Colonic mucosa (tissue), 4 donors: ENCODE measurements around the gene KAT8. TPM values are rescaled to one million over a fixed set of nuclear protein-coding genes. Genes with fewer than 3 reads are reported as not detected.

Experiments used
- DNase-seq: peaks from one replicate; pipeline ENCODE4 v3.0.0-alpha.2; 2020
- H3K27ac ChIP-seq: fragments of 200-600 bp; one replicate; pipeline ENCODE4 v1.8.0; 2021
- H3K27me3 ChIP-seq: fragments of 200-600 bp; one replicate; pipeline ENCODE4 v1.8.0; 2021
- H3K36me3 ChIP-seq: fragments of 200-600 bp; one replicate; pipeline ENCODE4 v1.8.0; 2021
- H3K4me1 ChIP-seq: fragments of 200-600 bp; one replicate; pipeline ENCODE4 v1.8.0; 2021; ENCODE audit warnings: mild to moderate bottlenecking
- H3K4me3 ChIP-seq: fragments of 200-600 bp; one replicate; pipeline ENCODE4 v1.8.0; 2021
- H3K9ac ChIP-seq, 2 donors: one replicate each; pipeline ENCODE4 v1.7.0; 2013; ENCODE audit warnings: control low read depth in 2 of 2, low read depth in 2 of 2, low read length in 2 of 2
- H3K9me3 ChIP-seq: fragments of 200-600 bp; one replicate; pipeline ENCODE4 v1.8.0; 2021
- intact Hi-C: fragments of 100-400 bp; cut with DNase I; formaldehyde crosslinking; loops from one replicate; pipeline ENCODE4 v1.14.1; 2022
- total RNA-seq, 2 donors: library from RNA; stranded (reverse); fragmentation: NEBNext Ultra II Directional in 1 of 2; extraction: Animal tissue kit (Norgen Biotek cat#: 25700) in 1 of 2; gene quantifications; one replicate each; pipeline ENCODE4 v1.2.1, GENCODE V29; 2021
- TF ChIP-seq, protein P1 (sequence below): fragments of 200-600 bp; IDR thresholded peaks from one replicate; pipeline ENCODE4 v1.8.0; 2022; ENCODE audit warnings: antibody characterized with exemption, mild to moderate bottlenecking
- donor health status: healthy.
- donor health status: DM: no; HTN: no; CAD: no.
- donor health status: DM: no; HTN: no; CAD: no.

Gene KAT8
- total RNA-seq, 2 donors from 2014 or later, result 42.2 to 69.5 TPM

DNA sequence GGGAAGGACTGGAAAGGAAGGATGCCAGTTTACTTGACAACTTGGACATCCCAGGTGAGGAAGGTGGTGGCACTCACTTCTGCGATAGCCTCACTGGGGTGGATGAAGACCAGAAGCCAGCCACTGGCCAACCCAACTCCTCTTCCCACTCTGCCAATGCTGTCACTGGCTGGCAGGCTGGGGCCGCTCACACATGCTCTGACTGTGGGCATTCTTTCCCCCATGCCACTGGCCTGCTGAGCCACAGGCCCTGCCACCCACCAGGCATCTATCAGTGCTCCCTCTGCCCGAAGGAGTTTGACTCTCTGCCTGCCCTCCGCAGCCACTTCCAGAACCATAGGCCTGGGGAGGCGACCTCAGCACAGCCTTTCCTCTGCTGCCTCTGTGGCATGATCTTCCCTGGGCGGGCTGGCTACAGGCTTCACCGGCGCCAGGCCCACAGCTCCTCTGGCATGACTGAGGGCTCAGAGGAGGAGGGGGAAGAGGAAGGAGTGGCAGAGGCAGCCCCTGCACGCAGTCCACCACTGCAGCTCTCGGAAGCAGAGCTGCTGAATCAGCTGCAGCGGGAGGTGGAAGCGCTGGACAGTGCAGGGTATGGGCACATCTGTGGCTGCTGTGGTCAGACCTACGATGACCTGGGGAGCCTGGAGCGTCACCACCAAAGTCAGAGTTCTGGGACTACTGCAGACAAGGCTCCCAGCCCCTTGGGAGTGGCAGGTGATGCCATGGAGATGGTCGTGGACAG lies 38.7 kb upstream of the KAT8 start:
- Histone ChIP-seq H3K9me3 (no peaks in the 10 kb centered on the region), H3K4me3 (no peak overlapping the region), H3K4me1 (peaks cover 8% of the 10 kb centered on the region), H3K27ac (no peak overlapping the region), H3K36me3 (peaks cover 12% of the 10 kb centered on the region), H3K27me3 (no peaks in the 10 kb centered on the region), H3K9ac (no peak overlapping the region)
- DNase-seq, result no peak
- TF ChIP-seq, protein P1, sequence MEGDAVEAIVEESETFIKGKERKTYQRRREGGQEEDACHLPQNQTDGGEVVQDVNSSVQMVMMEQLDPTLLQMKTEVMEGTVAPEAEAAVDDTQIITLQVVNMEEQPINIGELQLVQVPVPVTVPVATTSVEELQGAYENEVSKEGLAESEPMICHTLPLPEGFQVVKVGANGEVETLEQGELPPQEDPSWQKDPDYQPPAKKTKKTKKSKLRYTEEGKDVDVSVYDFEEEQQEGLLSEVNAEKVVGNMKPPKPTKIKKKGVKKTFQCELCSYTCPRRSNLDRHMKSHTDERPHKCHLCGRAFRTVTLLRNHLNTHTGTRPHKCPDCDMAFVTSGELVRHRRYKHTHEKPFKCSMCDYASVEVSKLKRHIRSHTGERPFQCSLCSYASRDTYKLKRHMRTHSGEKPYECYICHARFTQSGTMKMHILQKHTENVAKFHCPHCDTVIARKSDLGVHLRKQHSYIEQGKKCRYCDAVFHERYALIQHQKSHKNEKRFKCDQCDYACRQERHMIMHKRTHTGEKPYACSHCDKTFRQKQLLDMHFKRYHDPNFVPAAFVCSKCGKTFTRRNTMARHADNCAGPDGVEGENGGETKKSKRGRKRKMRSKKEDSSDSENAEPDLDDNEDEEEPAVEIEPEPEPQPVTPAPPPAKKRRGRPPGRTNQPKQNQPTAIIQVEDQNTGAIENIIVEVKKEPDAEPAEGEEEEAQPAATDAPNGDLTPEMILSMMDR, result no peak
- intact Hi-C loops, result no loop called here

DNA sequence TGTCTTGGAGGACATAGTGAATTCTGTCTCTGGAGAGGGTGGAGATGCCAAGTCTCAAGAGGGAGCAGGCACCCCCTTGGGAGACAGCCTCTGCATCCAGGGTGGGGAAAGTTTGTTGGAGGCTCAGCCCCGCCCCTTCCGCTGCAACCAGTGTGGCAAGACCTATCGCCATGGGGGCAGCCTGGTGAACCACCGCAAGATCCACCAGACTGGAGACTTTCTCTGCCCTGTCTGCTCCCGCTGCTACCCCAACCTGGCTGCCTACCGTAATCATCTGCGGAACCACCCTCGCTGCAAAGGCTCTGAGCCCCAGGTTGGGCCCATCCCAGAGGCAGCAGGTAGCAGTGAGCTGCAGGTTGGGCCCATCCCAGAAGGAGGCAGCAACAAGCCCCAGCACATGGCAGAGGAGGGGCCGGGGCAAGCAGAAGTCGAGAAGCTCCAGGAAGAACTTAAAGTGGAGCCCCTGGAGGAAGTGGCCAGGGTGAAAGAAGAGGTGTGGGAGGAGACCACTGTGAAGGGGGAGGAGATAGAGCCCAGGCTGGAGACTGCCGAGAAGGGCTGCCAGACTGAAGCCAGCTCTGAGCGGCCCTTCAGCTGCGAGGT lies 38.0 kb upstream of the KAT8 start:
- intact Hi-C loops, result no loop called here
- H3K9me3 ChIP-seq, result no peaks in the 10 kb centered on the region
- DNase-seq, result no peak
- H3K4me3 ChIP-seq, result no peak overlapping the region
- H3K4me1 ChIP-seq, result peaks cover 8% of the 10 kb centered on the region
- peaks cover 12% of the 10 kb centered on the region for H3K36me3 ChIP-seq
- no peaks in the 10 kb centered on the region for H3K27me3 ChIP-seq
- TF ChIP-seq, protein P1, result no peak
- H3K27ac ChIP-seq, result no peak overlapping the region
- no peak overlapping the region for H3K9ac ChIP-seq

DNA sequence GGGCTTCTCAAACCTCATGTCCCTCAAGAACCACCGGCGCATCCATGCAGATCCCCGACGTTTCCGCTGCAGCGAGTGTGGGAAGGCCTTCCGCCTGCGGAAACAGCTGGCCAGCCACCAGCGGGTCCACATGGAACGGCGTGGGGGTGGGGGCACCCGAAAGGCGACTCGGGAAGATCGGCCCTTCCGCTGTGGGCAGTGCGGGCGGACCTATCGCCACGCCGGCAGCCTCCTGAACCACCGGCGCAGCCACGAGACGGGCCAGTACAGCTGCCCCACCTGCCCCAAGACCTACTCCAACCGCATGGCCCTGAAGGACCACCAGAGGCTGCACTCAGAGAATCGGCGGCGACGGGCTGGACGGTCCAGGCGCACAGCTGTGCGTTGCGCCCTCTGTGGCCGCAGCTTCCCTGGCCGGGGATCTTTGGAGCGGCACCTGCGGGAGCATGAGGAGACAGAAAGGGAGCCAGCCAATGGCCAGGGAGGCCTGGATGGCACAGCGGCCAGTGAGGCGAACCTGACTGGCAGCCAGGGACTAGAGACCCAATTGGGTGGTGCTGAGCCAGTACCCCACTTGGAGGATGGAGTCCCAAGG lies 37.3 kb upstream of the KAT8 start:
- Histone ChIP-seq H3K9me3 (no peaks in the 10 kb centered on the region), H3K27ac (no peak overlapping the region), H3K27me3 (no peaks in the 10 kb centered on the region), H3K36me3 (peaks cover 12% of the 10 kb centered on the region), H3K4me1 (peaks cover 7% of the 10 kb centered on the region), H3K4me3 (no peak overlapping the region), H3K9ac (no peak overlapping the region)
- intact Hi-C loops, result no loop called here
- TF ChIP-seq, protein P1, result no peak
- DNase-seq, result no peak

DNA sequence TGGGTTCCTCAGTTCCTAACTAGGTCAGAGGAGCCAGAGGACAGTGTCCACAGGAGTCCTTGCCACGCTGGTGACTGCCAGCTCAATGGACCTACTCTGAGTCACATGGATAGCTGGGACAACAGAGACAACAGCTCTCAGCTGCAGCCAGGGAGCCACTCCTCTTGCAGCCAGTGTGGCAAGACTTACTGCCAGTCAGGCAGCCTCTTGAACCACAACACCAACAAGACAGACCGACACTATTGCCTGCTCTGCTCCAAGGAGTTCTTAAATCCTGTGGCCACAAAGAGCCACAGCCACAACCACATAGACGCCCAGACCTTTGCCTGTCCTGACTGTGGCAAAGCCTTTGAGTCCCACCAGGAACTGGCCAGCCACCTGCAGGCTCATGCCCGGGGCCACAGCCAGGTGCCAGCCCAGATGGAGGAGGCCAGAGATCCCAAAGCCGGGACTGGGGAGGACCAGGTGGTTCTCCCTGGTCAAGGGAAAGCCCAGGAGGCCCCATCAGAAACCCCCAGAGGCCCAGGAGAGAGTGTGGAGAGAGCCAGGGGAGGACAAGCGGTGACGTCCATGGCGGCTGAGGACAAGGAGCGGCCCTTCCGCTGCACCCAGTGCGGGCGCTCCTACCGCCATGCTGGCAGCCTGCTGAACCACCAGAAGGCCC lies 36.6 kb upstream of the KAT8 start:
- H3K27ac ChIP-seq, result no peak overlapping the region
- H3K27me3 ChIP-seq, result no peaks in the 10 kb centered on the region
- TF ChIP-seq, protein P1, result no peak
- H3K4me1 ChIP-seq, result no peaks in the 10 kb centered on the region
- no peak overlapping the region for H3K4me3 ChIP-seq
- H3K9ac ChIP-seq, result no peak overlapping the region
- H3K36me3 ChIP-seq, result peaks cover 12% of the 10 kb centered on the region
- no peaks in the 10 kb centered on the region for H3K9me3 ChIP-seq
- intact Hi-C loops, result no loop called here
- no peak for DNase-seq

DNA sequence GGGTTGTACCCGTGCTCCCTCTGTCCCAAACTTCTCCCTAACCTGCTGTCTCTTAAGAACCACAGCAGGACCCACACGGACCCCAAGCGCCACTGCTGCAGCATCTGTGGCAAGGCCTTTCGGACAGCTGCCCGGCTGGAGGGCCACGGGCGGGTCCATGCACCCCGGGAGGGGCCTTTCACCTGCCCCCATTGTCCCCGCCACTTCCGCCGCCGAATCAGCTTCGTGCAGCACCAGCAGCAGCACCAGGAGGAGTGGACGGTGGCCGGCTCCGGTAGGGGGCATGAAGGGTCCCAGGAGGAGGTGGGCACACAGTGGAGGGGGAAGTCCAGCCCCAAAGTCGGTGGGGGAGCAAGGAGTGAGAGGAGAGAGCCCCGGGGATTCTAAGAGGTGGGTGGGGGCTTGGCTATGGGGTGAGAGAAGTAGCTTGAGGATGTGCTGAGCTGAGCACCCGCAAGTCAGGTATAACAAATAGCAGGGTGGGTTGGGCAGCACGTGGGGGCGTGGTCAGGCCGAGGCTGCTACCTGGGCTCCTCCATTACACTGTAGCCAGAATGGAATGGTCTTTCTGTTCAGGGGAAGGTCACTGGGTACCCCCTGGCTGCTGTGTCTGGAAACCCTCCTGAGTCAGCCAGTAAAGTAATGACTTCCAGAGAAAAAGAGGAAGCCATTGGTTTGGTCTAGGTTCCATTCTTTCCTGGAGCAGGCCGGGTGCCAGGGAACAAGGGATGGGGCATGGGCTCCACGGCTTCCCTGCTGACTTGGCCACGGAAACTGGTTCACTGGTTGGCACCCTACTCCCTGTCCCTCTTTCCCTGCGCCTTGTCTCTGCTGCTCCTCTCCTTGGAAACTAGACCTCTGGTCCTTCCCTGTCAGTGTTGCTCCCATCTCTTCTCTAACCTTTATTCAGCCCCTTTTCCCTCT lies 35.8 kb upstream of the KAT8 start:
- Histone ChIP-seq H3K9ac (no peak overlapping the region), H3K9me3 (no peaks in the 10 kb centered on the region), H3K27ac (no peak overlapping the region), H3K4me3 (no peak overlapping the region), H3K36me3 (peaks cover 12% of the 10 kb centered on the region), H3K4me1 (no peaks in the 10 kb centered on the region), H3K27me3 (no peaks in the 10 kb centered on the region)
- intact Hi-C loops, result no loop called here
- TF ChIP-seq, protein P1, result no peak
- no peak for DNase-seq
